ENCODE data around the gene TMEM63B.

GRCh38 chr6:44107017-44107416 is 20.3 kb upstream of the TMEM63B start:
- TF ChIP-seq EZH2 (IDR thresholded peaks at IDR 0.05; ENCODE audit: insufficient read depth, poor library complexity, severe bottlenecking) = no peak
- TF ChIP-seq EZH2phosphoT487 (IDR thresholded peaks at IDR 0.05; ENCODE audit: insufficient read depth, low read depth) = no peak
